Prostate gland (tissue), 2 donors: Measurements from ENCODE around the gene CYP2E1. TPM values are rescaled to one million over a fixed set of nuclear protein-coding genes. Genes with fewer than 3 reads are reported as not detected.

Source experiments
- DNase-seq: peaks from one replicate; pipeline ENCODE4 v3.0.0-alpha.2; 2019; ENCODE audit warnings: low spot score
- H3K27ac ChIP-seq, 2 donors: fragments of 200-600 bp; sonication (generic); 2 replicates each; pipeline ENCODE4 v1.5.1; 2017 to 2019
- H3K27me3 ChIP-seq: fragments of 200-600 bp; sonication (generic); replicated peaks from 2 replicates; pipeline ENCODE4 v1.5.1; 2019; ENCODE audit not compliant: insufficient read depth
- H3K36me3 ChIP-seq, 2 donors: fragments of 200-600 bp; sonication (generic); 1 replicate in 1 of 2; 2 replicates in 1 of 2; pipeline versions ENCODE4 v1.5.1 to v1.8.1; 2017 to 2019
- H3K4me1 ChIP-seq: fragments of 200-600 bp; sonication (generic); replicated peaks from 2 replicates; pipeline ENCODE4 v1.5.1; 2019
- H3K4me3 ChIP-seq, 2 donors: fragments of 200-600 bp; sonication (generic); 2 replicates each; pipeline ENCODE4 v1.5.1; 2017 to 2019
- H3K9me3 ChIP-seq: fragments of 200-600 bp; sonication (generic); 2 replicates; pipeline ENCODE4 v1.5.1; 2017
- CTCF ChIP-seq, 4 experiments: fragments of 200-600 bp in 2 of 4; fragments of 450-650 bp in 2 of 4; sonication (generic) in 2 of 4; IDR thresholded peaks; 1 replicate in 3 of 4; 2 replicates in 1 of 4; pipeline ENCODE4 v1.5.1; 2016 to 2019; ENCODE audit warnings: antibody characterized with exemption in 4 of 4, mild to moderate bottlenecking in 2 of 4, moderate library complexity in 2 of 4
- POLR2A ChIP-seq: fragments of 450-650 bp; IDR thresholded peaks from one replicate; pipeline ENCODE4 v1.6.1; 2016; ENCODE audit warnings: antibody characterized with exemption, mild to moderate bottlenecking
- POLR2AphosphoS5 ChIP-seq: sonication (generic); formaldehyde crosslinking; IDR thresholded peaks from one replicate; pipeline ENCODE4 v1.6.1; 2017; ENCODE audit warnings: antibody characterized with exemption
- WGBS: methylation state at CpG from one replicate; pipeline ENCODE4 v1.1.5; 2018; 5-methylcytosine and 5-hydroxymethylcytosine counted together
- intact Hi-C: fragments of 100-400 bp; cut with DNase I; formaldehyde crosslinking; loops from one replicate; pipeline ENCODE4 v1.14.2; 2022
- total RNA-seq, 2 donors: library from RNA; depleted of rRNA; stranded (reverse); fragments of >200 nt; gene quantifications; one replicate each; pipeline ENCODE4 v1.1.0, GENCODE V29; 2016

CYP2E1 gene
- total RNA-seq = 1 to 10 TPM; 3.7 to 8.1 TPM

- 73% methylated on average over 16 of the region's 16 CpGs for WGBS
- no peaks in the 10 kb centered on the region for H3K36me3 ChIP-seq
- intact Hi-C loops = no loop called here
- no peaks in the 10 kb centered on the region for H3K4me1 ChIP-seq
- H3K4me3 ChIP-seq = peak within 1 kb of the TSS; percentile 17 to 19
- DNase-seq = no peak
- H3K9me3 ChIP-seq = no peaks in the 10 kb centered on the region
- TF ChIP-seq POLR2AphosphoS5 = no peak
- no peak within 1 kb of the TSS for H3K27ac ChIP-seq
- no peaks in the 10 kb centered on the region for H3K27me3 ChIP-seq
Observed at GRCh38 chr10:133526957-133527588, at the start of gene CYP2E1. CYP2E1 (plus strand) TSS chr10:133527363; CDS start chr10:133527396, 33 bp downstream.

- Histone ChIP-seq H3K27ac (no peak overlapping the region), H3K9me3 (no peaks in the 10 kb centered on the region), H3K36me3 (no peaks in the 10 kb centered on the region), H3K4me3 (no peak overlapping the region), H3K4me1 (no peaks in the 10 kb centered on the region), H3K27me3 (no peaks in the 10 kb centered on the region)
- WGBS = 79% methylated on average over 12 of the region's 12 CpGs
- intact Hi-C loops = no loop called here
- TF ChIP-seq CTCF (IDR thresholded peaks at IDR 0.05) (no peak), POLR2AphosphoS5 (no peak), POLR2A (no peak)
- no peak for DNase-seq
Observed at GRCh38 chr10:133481086-133481643, 46.0 kb upstream of the CYP2E1 start.

- no peaks in the 10 kb centered on the region for H3K4me1 ChIP-seq
- no peak overlapping the region for H3K4me3 ChIP-seq
- no peaks in the 10 kb centered on the region for H3K27me3 ChIP-seq
- intact Hi-C loops = no loop called here
- TF ChIP-seq CTCF (IDR thresholded peaks at IDR 0.05) (no peak), POLR2A (no peak), POLR2AphosphoS5 (no peak)
- no peak overlapping the region for H3K27ac ChIP-seq
- 85% methylated on average over 9 of the region's 10 CpGs for WGBS
- no peak for DNase-seq
- no peaks in the 10 kb centered on the region for H3K36me3 ChIP-seq
- no peaks in the 10 kb centered on the region for H3K9me3 ChIP-seq
Observed at GRCh38 chr10:133481657-133482056, 45.5 kb upstream of the CYP2E1 start.

- intact Hi-C loops = no loop called here
- H3K27me3 ChIP-seq = no peaks in the 10 kb centered on the region
- no peaks in the 10 kb centered on the region for H3K36me3 ChIP-seq
- no peak overlapping the region for H3K27ac ChIP-seq
- H3K4me1 ChIP-seq = no peaks in the 10 kb centered on the region
- DNase-seq = no peak
- no peaks in the 10 kb centered on the region for H3K9me3 ChIP-seq
- no peak for TF ChIP-seq CTCF (IDR thresholded peaks at IDR 0.05)
- no peak overlapping the region for H3K4me3 ChIP-seq
Observed at GRCh38 chr10:133484818-133485217, 42.3 kb upstream of the CYP2E1 start.

GRCh38 chr10:133487085-133487484 is 40.1 kb upstream of the CYP2E1 start:
- Histone ChIP-seq H3K9me3 (no peaks in the 10 kb centered on the region), H3K27me3 (no peaks in the 10 kb centered on the region), H3K4me1 (no peaks in the 10 kb centered on the region), H3K4me3 (no peak overlapping the region), H3K36me3 (no peaks in the 10 kb centered on the region), H3K27ac (no peak overlapping the region)
- DNase-seq = no peak
- TF ChIP-seq CTCF (IDR thresholded peaks at IDR 0.05) (no peak), POLR2A (no peak), POLR2AphosphoS5 (no peak)
- intact Hi-C loops = no loop called here
